Activated B cell treated with CpG ODN at 0.5 μM for 24 hours (primary cell): ENCODE data around the gene VWA7. TPM values are rescaled to one million over a fixed set of nuclear protein-coding genes. Genes with fewer than 3 reads are reported as not detected.

Source experiments
- ATAC-seq: fragments of 200-7000 bp; cut with Tn5 transposase; one replicate; pipeline ENCODE4 v1.10.0; 2021; ENCODE audit warnings: low read depth, mild to moderate bottlenecking, moderate library complexity
- CTCF ChIA-PET: fragments of 350-600 bp; sonication (Branson Sonifier 250); formaldehyde crosslinking; loops from one replicate; lab custom pipeline; 2021; ENCODE audit warnings: antibody characterized with exemption; lab: Charles Lee
- POLR2A ChIA-PET: fragments of 350-600 bp; sonication (Branson Sonifier 250); formaldehyde crosslinking; loops from one replicate; lab custom pipeline; 2021; ENCODE audit warnings: antibody characterized with exemption; lab: Charles Lee
- DNase-seq: peaks from one replicate; pipeline ENCODE4 v3.0.0; 2022
- H3K27ac Mint-ChIP-seq: one replicate; pipeline ENCODE4 v1.8.0; 2020; ENCODE audit warnings: mixed read lengths
- H3K27me3 Mint-ChIP-seq: one replicate; pipeline ENCODE4 v1.8.0; 2021; ENCODE audit warnings: mixed read lengths
- H3K36me3 Mint-ChIP-seq: one replicate; pipeline ENCODE4 v1.8.0; 2021; ENCODE audit warnings: low read depth, mixed read lengths
- H3K4me1 Mint-ChIP-seq: one replicate; pipeline ENCODE4 v1.8.0; 2021; ENCODE audit warnings: mixed read lengths
- H3K4me3 Mint-ChIP-seq: one replicate; pipeline ENCODE4 v1.8.0; 2020; ENCODE audit warnings: mild to moderate bottlenecking, mixed read lengths
- H3K9me3 Mint-ChIP-seq: one replicate; pipeline ENCODE4 v1.8.0; 2020; ENCODE audit warnings: mixed read lengths
- CTCF ChIP-seq: fragments of 200-600 bp; IDR thresholded peaks from one replicate; pipeline ENCODE4 v1.8.0; 2022; ENCODE audit warnings: antibody characterized with exemption, mild to moderate bottlenecking
- intact Hi-C: fragments of 100-400 bp; cut with micrococcal nuclease; formaldehyde crosslinking; loops from one replicate; pipeline ENCODE4 v1.15.1; 2024
- total RNA-seq: library from RNA; stranded (reverse); gene quantifications from 2 replicates; pipeline ENCODE4 v1.2.3, GENCODE V29; 2022

VWA7 gene
- total RNA-seq, 1 donor from 2014 or later = 2.9 TPM

- H3K27ac Mint-ChIP-seq = no peak overlapping the region
- ChIA-PET CTCF (interaction anchor here (1.8 kb wide), 1 partner anchor 13 kb away, joined by 5 read pairs; no protein-coding TSS in a partner anchor), POLR2A (interaction anchor here (0.7 to 1.9 kb wide), 6 partner anchors 12 to 55 kb away, joined by 3 to 12 read pairs (median 6); partner anchors contain the start of genes LSM2, MSH5 and VARS1)
- no peak for DNase-seq
- H3K9me3 Mint-ChIP-seq = no peaks in the 10 kb centered on the region
- intact Hi-C loops = no loop called here
- TF ChIP-seq CTCF = no peak
- H3K36me3 Mint-ChIP-seq = peaks cover 48% of the 10 kb centered on the region
- no peaks in the 10 kb centered on the region for H3K27me3 Mint-ChIP-seq
- no peak overlapping the region for H3K4me3 Mint-ChIP-seq
- peaks cover 24% of the 10 kb centered on the region for H3K4me1 Mint-ChIP-seq
- no peak for ATAC-seq
These were observed 1.1 kb upstream of the VWA7 start for GRCh38 chr6:31778193-31778592.

- CTCF ChIA-PET = interaction anchor here (1.8 kb wide), 1 partner anchor 14 kb away, joined by 5 read pairs; no protein-coding TSS in a partner anchor
- peaks cover 44% of the 10 kb centered on the region for H3K36me3 Mint-ChIP-seq
These were observed 531 bp upstream of the VWA7 start for GRCh38 chr6:31777667-31778050.

GRCh38 chr6:31776485-31776988 lies 591 bp downstream of the VWA7 start:
- peaks cover 30% of the 10 kb centered on the region for H3K4me1 Mint-ChIP-seq
- H3K27me3 Mint-ChIP-seq = no peaks in the 10 kb centered on the region
- ChIA-PET CTCF (no interaction called here), POLR2A (interaction anchor here (1.3 to 1.9 kb wide), 7 partner anchors 14 to 45 kb away, joined by 3 to 12 read pairs (median 6); partner anchors contain the start of genes HSPA1A, HSPA1L, LSM2 and MSH5)
- H3K36me3 Mint-ChIP-seq = peaks cover 33% of the 10 kb centered on the region
- H3K9me3 Mint-ChIP-seq = no peaks in the 10 kb centered on the region
- no peak for ATAC-seq
- H3K4me3 Mint-ChIP-seq = peak overlapping the region; percentile 50
- no peak for TF ChIP-seq CTCF
- intact Hi-C loops = no loop called here
- no peak for DNase-seq
- peak overlapping the region; percentile 72 for H3K27ac Mint-ChIP-seq

More at GRCh38 chr6:31777667-31778050, 531 bp upstream of the VWA7 start:
- intact Hi-C loops = loop anchor here (1.0 kb wide), 2 partner anchors 12 to 17 kb away; no protein-coding TSS in a partner anchor
- DNase-seq (no peak), ATAC-seq (no peak)
- Mint-ChIP-seq H3K9me3 (no peaks in the 10 kb centered on the region), H3K27me3 (no peaks in the 10 kb centered on the region), H3K4me3 (no peak overlapping the region), H3K4me1 (peaks cover 27% of the 10 kb centered on the region), H3K27ac (peak overlapping the region; percentile 72)
- POLR2A ChIA-PET = interaction anchor here (0.6 to 1.9 kb wide), 12 partner anchors 13 to 126 kb away, joined by 3 to 12 read pairs (median 6); partner anchors contain the start of genes HSPA1A, HSPA1L, LSM2 and MSH5
- no peak for TF ChIP-seq CTCF

GRCh38 chr6:31775633-31776484 lies 1.3 kb downstream of the VWA7 start:
- DNase-seq = no peak
- no peak for TF ChIP-seq CTCF
- intact Hi-C loops = no loop called here
- Mint-ChIP-seq H3K36me3 (peaks cover 26% of the 10 kb centered on the region), H3K4me3 (peak overlapping the region; percentile 50), H3K9me3 (no peaks in the 10 kb centered on the region), H3K27me3 (no peaks in the 10 kb centered on the region), H3K27ac (peak overlapping the region; percentile 72), H3K4me1 (peaks cover 34% of the 10 kb centered on the region)
- CTCF ChIA-PET = interaction anchor here (0.7 kb wide), 1 partner anchor 15 kb away, joined by 3 read pairs; no protein-coding TSS in a partner anchor
- ATAC-seq = no peak
- POLR2A ChIA-PET = interaction anchor here (0.8 to 1.6 kb wide), 3 partner anchors 15 to 38 kb away, joined by 3 to 4 read pairs (median 3); partner anchors contain the start of gene LSM2
